GM12878 (cell line): Measurements from ENCODE around the gene STX16. TPM values are rescaled to one million over a fixed set of nuclear protein-coding genes. Genes with fewer than 3 reads are reported as not detected.

ENCODE experiments used
- BCL11A ChIP-seq: IDR thresholded peaks from 2 replicates; pipeline ENCODE4 v1.6.1; 2011; ENCODE audit warnings: low read depth, low read length
- CBX3 ChIP-seq: fragments of 200-600 bp; sonication (generic); IDR thresholded peaks from 2 replicates; pipeline ENCODE4 v1.6.1; 2016; ENCODE audit warnings: low read depth, borderline replicate concordance
- DPF2 ChIP-seq: fragments of 450-650 bp; IDR thresholded peaks from 2 replicates; pipeline ENCODE4 v1.6.1; 2017; ENCODE audit warnings: mild to moderate bottlenecking
- E4F1 ChIP-seq: fragments of 450-650 bp; IDR thresholded peaks from 2 replicates; pipeline ENCODE4 v1.6.1; 2018; ENCODE audit warnings: borderline replicate concordance, mild to moderate bottlenecking; ENCODE audit not compliant: partially characterized antibody
- EZH2 ChIP-seq: IDR thresholded peaks from 2 replicates; pipeline ENCODE4 v1.6.1; 2012; ENCODE audit warnings: low read depth, mild to moderate bottlenecking, control low read depth, inconsistent platforms, low read length, borderline replicate concordance; ENCODE audit not compliant: control insufficient read depth
- GATAD2B ChIP-seq: fragments of 450-650 bp; conservative IDR thresholded peaks from 2 replicates; pipeline ENCODE4 v1.6.1; 2017; ENCODE audit warnings: low read depth, mild to moderate bottlenecking, moderate library complexity
- NRF1 ChIP-seq: conservative IDR thresholded peaks from 2 replicates; pipeline ENCODE4 v1.6.1; 2011; ENCODE audit warnings: mild to moderate bottlenecking, low read depth, low read length, improper control_type of control experiment
- PML ChIP-seq: IDR thresholded peaks from 2 replicates; pipeline ENCODE4 v1.6.1; 2012; ENCODE audit warnings: low read length, inconsistent platforms
- POLR2AphosphoS5 ChIP-seq: IDR thresholded peaks from 2 replicates; pipeline ENCODE4 v1.6.1; 2011; ENCODE audit warnings: mild to moderate bottlenecking, low read length, inconsistent platforms
- RAD21 ChIP-seq: IDR thresholded peaks from 2 replicates; pipeline ENCODE4 v1.6.1; 2011; ENCODE audit warnings: mild to moderate bottlenecking, low read depth, low read length, moderate library complexity; ENCODE audit not compliant: insufficient read depth
- SIN3A ChIP-seq: IDR thresholded peaks from 2 replicates; pipeline ENCODE4 v1.6.1; 2012; ENCODE audit warnings: low read depth, low read length, improper control_type of control experiment
- SIX5 ChIP-seq: IDR thresholded peaks from 2 replicates; pipeline ENCODE4 v1.6.1; 2011; ENCODE audit warnings: mild to moderate bottlenecking, low read depth, low read length, moderate library complexity; ENCODE audit not compliant: severe bottlenecking
- SUZ12 ChIP-seq: fragments of 200-600 bp; sonication (generic); IDR thresholded peaks from one replicate; pipeline ENCODE4 v1.6.1; 2018; ENCODE audit warnings: antibody characterized with exemption, mild to moderate bottlenecking; ENCODE audit not compliant: unreplicated experiment
- ZBTB4 ChIP-seq: fragments of 450-650 bp; formaldehyde crosslinking; IDR thresholded peaks from 2 replicates; pipeline ENCODE4 v1.4.0; 2022; ENCODE audit warnings: mild to moderate bottlenecking, moderate library complexity
- ZBTB40 ChIP-seq: fragments of 450-650 bp; IDR thresholded peaks from 2 replicates; pipeline ENCODE4 v1.6.1; 2016; ENCODE audit warnings: mild to moderate bottlenecking, moderate library complexity, borderline replicate concordance
- ZNF384 ChIP-seq: IDR thresholded peaks from 2 replicates; pipeline ENCODE4 v1.6.1; 2012; ENCODE audit warnings: low read depth, mild to moderate bottlenecking, low read length, improper control_type of control experiment, borderline replicate concordance
- polyA plus RNA-seq, 11 experiments: library from polyadenylated mRNA; depleted of rRNA in 4 of 11; unstranded in 6 of 11; stranded (reverse) in 5 of 11; fragments of >200 nt; fragmentation: Nextera tagmentation in 4 of 11; fragmentation: Illumina TruSeq in 1 of 11; extraction: Ambion mirVana in 4 of 11; extraction: Trizol in 1 of 11; gene quantifications; 1 replicate in 1 of 11; 2 replicates in 10 of 11; pipeline versions ENCODE4 v1.2.1 to v1.2.3, GENCODE V29; 2011 to 2016; ENCODE audit warnings: inconsistent platforms in 2 of 11, missing spikeins in 2 of 11, low read depth in 1 of 11
- total RNA-seq, 4 experiments: library from RNA; depleted of rRNA in 3 of 4; stranded (reverse); fragments of >200 nt in 3 of 4; fragmentation: Illumina TruSeq in 1 of 4; extraction: Trizol in 1 of 4; gene quantifications; 2 replicates each; pipeline versions ENCODE4 v1.2.1 to v1.2.3, GENCODE V29; 2013 to 2021

Gene STX16
- total and polyA plus RNA-seq, 10 of the 15 experiments (the other 5 are each of a cell fraction or from before 2014, with no cell fraction given) = 6.3 to 68.4 (median 35.8) TPM

GRCh38 chr20:58650776-58651558 lies at the start of gene STX16 (continued):
- TF ChIP-seq ZBTB40 = peak; percentile 99
- peak; percentile 84 for TF ChIP-seq SIX5
- no peak for TF ChIP-seq NRF1
- TF ChIP-seq EZH2 = no peak
- no peak for TF ChIP-seq SUZ12
- TF ChIP-seq E4F1 = peak; percentile 77
- TF ChIP-seq POLR2AphosphoS5 = peak; percentile 90
- 0 out of 2 replicates have a peak, but pooled peaks have one; percentile 31 for TF ChIP-seq BCL11A
- TF ChIP-seq GATAD2B = peak; percentile 90
- TF ChIP-seq ZBTB4 (CRISPR knock-in tag) = no peak
- peak; percentile 88 for TF ChIP-seq DPF2
- TF ChIP-seq ZNF384 = peak; percentile 66; the same call in 1 of the 2 replicates
- TF ChIP-seq CBX3 = no peak
- peak; percentile 96 for TF ChIP-seq SIN3A
- TF ChIP-seq RAD21 = peak; percentile 25
- peak; percentile 86; the same call in 1 of the 2 replicates for TF ChIP-seq PML
